ENCODE data around the gene NKX6-1. TPM values are rescaled to one million over a fixed set of nuclear protein-coding genes. Genes with fewer than 3 reads are reported as not detected.

The NKX6-1 gene
- total RNA-seq, 1 experiment from 2014 or later = 0.09 TPM

- no peak for TF ChIP-seq CTCF (conservative IDR thresholded peaks at IDR 0.05)
- H3K9me3 Mint-ChIP-seq = peaks cover 0 to 3% of the 10 kb centered on the region in 2 experiments; a peak in 1 of 5 replicates
- no peak overlapping the region for H4K91ac ChIP-seq (ENCODE audit: insufficient read length, low read depth, low read length)
- H3K56ac ChIP-seq (ENCODE audit: insufficient read length, low read depth, low read length) = no peak overlapping the region
- no peak overlapping the region for H2BK120ac ChIP-seq (ENCODE audit: low read depth, low read length, poor library complexity, severe bottlenecking)
- no peak overlapping the region for H3K18ac ChIP-seq (ENCODE audit: insufficient read length, low read depth, low read length)
- H3K4me1 ChIP-seq (ENCODE audit: insufficient read depth, low read length) = no peaks in the 10 kb centered on the region; the same call in 1 of the 2 replicates
- peaks cover 3% of the 10 kb centered on the region for H4K20me1 ChIP-seq (ENCODE audit: control insufficient read depth, insufficient read depth, insufficient read length)
- H3K27me3 ChIP-seq (ENCODE audit: insufficient read depth, low read length) = peaks cover 85% of the 10 kb centered on the region
- H3K4me3 Mint-ChIP-seq = peak overlapping the region; percentile 72 to 83
- no peak overlapping the region for H2BK5ac ChIP-seq (ENCODE audit: insufficient read length, low read length)
- no peak overlapping the region for H3K23ac ChIP-seq (ENCODE audit: insufficient read length, low read depth, low read length)
- DNase-seq = peak; percentile 52
- no peak overlapping the region for H2BK12ac ChIP-seq (ENCODE audit: insufficient read length, low read depth, low read length)
- H3K4me1 Mint-ChIP-seq = peaks cover 54 to 73% of the 10 kb centered on the region in 2 experiments
- H4K5ac ChIP-seq (ENCODE audit: insufficient read length, low read depth, low read length) = no peak overlapping the region
- peak overlapping the region; percentile 47 for H3K4me2 ChIP-seq (ENCODE audit: insufficient read depth, insufficient read length, low read length)
- no peaks in the 10 kb centered on the region for H3K9me3 ChIP-seq (ENCODE audit: control insufficient read depth, low read depth, low read length)
- H3K36me3 Mint-ChIP-seq (ENCODE audit: insufficient read depth in 1 of 3, low read depth in 3 of 3) = no peaks in the 10 kb centered on the region; a peak in 1 of 7 replicates
- WGBS (ENCODE audit: extremely low coverage, insufficient read length, low lambda C conversion rate) = no CpG with 5 or more reads among the region's 63 CpGs
- H3K79me2 ChIP-seq (ENCODE audit: insufficient read depth, low read length) = no peaks in the 10 kb centered on the region
- no peak overlapping the region for H2AFZ ChIP-seq (ENCODE audit: low read length)
- no peak overlapping the region for H3K9ac ChIP-seq (ENCODE audit: extremely low read depth, insufficient read length, low read length)
- H3K14ac ChIP-seq (ENCODE audit: insufficient read depth, low read length) = no peak overlapping the region
- no peak overlapping the region for H3T11ph ChIP-seq (ENCODE audit: low read length)
- no peak overlapping the region for H4K8ac ChIP-seq (replicated peaks; ENCODE audit: insufficient read length, low read depth, low read length)
- H2BK15ac ChIP-seq (ENCODE audit: low read depth, low read length) = no peak overlapping the region
- H3K27me3 Mint-ChIP-seq (ENCODE audit: low read depth) = peaks cover 98% of the 10 kb centered on the region
- no peak overlapping the region for H2AK5ac ChIP-seq (ENCODE audit: insufficient read length, low read length)
- H3K79me1 ChIP-seq (ENCODE audit: insufficient read depth, low read depth, low read length, poor library complexity, severe bottlenecking) = no peaks in the 10 kb centered on the region
- no peak overlapping the region for H3K4ac ChIP-seq (ENCODE audit: low read depth, low read length)
- H3K27ac Mint-ChIP-seq = no peak overlapping the region
- no peak overlapping the region for H3K27ac ChIP-seq (ENCODE audit: insufficient read length, low read depth, low read length)
- H3K23me2 ChIP-seq (ENCODE audit: insufficient read length, low read depth, low read length, poor library complexity, severe bottlenecking) = peaks cover 19% of the 10 kb centered on the region
- no peak overlapping the region for H2BK20ac ChIP-seq (ENCODE audit: low read depth, low read length, poor library complexity, severe bottlenecking)
Observed at GRCh38 chr4:84498203-84498934, 723 bp downstream of the NKX6-1 start.
